ENCODE data around the gene TRIM48.
"Not testable (repeated sequence)": the region's sequence is repeated elsewhere in the genome, so short reads cannot be mapped to it uniquely, and the experiment has no call there.

Gene TRIM48, protein sequence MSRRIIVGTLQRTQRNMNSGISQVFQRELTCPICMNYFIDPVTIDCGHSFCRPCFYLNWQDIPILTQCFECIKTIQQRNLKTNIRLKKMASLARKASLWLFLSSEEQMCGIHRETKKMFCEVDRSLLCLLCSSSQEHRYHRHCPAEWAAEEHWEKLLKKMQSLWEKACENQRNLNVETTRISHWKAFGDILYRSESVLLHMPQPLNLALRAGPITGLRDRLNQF

DNA sequence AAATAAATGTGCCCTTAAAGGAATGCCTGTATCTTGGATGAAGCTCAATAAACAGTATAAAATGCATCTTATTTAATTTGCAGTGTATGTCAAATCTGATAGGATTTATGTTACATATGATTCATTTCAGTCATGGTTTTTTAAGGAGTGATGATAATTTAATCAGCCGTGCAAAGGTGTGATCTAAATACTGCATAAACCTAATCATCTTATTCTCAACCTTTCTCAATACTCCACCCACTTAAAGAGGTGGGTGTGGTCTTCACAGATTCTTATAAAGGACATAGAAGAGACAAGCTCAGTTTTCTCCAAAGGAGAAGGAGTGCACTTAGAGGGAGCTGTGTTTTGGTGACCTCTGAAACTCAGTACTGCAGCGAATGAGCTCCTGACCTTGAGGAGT lies at the start of gene TRIM48:
TSS of gene TRIM48 (plus strand) at position 301 of the 400 bp plus-strand sequence. CDS start 113 bp downstream, outside the sequence.
- DNase-seq (ENCODE audit: low read depth); H3K4me3 ChIP-seq (ENCODE audit: low read length): not testable (repeated sequence)

- not testable (repeated sequence) for DNase-seq (ENCODE audit: low read depth); H3K4me3 ChIP-seq (ENCODE audit: low read length)
Measured at GRCh38 chr11:55238316-55238715, 23.6 kb upstream of the TRIM48 start.

DNA sequence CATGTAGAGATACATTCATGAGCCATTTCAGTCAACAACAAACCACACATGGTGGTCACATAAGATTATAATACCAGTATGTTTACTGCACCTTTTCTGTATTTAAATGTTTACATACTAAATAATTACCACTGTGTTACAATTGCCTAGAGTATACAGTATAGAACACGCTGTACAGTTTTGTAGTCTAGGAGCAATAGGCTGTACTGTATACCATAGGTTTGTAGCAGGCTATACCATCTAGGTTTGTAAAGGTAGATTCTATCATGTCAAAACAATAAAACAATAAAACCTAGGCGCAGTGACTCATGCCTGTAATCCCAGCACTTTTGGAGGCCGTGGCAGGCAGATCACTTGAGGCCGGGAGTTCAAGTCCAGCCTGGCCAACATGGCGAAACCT lies 1.1 kb downstream of the TRIM48 start:
- TF ChIP-seq, protein P1, sequence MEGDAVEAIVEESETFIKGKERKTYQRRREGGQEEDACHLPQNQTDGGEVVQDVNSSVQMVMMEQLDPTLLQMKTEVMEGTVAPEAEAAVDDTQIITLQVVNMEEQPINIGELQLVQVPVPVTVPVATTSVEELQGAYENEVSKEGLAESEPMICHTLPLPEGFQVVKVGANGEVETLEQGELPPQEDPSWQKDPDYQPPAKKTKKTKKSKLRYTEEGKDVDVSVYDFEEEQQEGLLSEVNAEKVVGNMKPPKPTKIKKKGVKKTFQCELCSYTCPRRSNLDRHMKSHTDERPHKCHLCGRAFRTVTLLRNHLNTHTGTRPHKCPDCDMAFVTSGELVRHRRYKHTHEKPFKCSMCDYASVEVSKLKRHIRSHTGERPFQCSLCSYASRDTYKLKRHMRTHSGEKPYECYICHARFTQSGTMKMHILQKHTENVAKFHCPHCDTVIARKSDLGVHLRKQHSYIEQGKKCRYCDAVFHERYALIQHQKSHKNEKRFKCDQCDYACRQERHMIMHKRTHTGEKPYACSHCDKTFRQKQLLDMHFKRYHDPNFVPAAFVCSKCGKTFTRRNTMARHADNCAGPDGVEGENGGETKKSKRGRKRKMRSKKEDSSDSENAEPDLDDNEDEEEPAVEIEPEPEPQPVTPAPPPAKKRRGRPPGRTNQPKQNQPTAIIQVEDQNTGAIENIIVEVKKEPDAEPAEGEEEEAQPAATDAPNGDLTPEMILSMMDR (conservative IDR thresholded peaks at IDR 0.05; ENCODE audit: low read length), result no peak
- H3K4me3 ChIP-seq (ENCODE audit: low read length), result no peak overlapping the region
- no peak for DNase-seq (ENCODE audit: low read depth)

All from AG10803 (cell line).